Measurements from ENCODE around the gene INPP5F. TPM values are rescaled to one million over a fixed set of nuclear protein-coding genes. Genes with fewer than 3 reads are reported as not detected.
"Not testable (repeated sequence)": the region's sequence is repeated elsewhere in the genome, so short reads cannot be mapped to it uniquely, and the experiment has no call there.

Gene INPP5F
- total RNA-seq, 1 donor from 2014 or later: 10.6 TPM

DNA sequence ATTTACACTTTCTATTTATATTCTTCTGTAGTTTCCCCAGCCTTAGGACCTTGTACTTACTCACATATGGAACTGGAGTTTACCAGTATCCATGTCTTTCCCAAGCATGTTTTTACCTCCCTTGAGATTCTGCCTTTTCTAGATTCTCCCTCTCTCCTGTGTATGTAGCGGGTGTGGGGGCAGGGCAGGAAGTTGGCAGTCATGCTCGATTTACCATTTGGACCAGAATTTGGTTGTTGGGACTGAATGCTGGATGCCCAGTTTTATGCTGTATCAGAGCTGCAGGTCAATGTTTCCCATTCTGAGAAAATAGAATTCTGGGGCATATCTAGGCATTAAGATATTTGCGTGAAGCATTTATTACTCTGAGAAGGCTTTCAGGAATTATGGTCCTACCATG, 14.2 kb downstream of the INPP5F start:
- intact Hi-C loops (cut with micrococcal nuclease): no loop called here

DNA sequence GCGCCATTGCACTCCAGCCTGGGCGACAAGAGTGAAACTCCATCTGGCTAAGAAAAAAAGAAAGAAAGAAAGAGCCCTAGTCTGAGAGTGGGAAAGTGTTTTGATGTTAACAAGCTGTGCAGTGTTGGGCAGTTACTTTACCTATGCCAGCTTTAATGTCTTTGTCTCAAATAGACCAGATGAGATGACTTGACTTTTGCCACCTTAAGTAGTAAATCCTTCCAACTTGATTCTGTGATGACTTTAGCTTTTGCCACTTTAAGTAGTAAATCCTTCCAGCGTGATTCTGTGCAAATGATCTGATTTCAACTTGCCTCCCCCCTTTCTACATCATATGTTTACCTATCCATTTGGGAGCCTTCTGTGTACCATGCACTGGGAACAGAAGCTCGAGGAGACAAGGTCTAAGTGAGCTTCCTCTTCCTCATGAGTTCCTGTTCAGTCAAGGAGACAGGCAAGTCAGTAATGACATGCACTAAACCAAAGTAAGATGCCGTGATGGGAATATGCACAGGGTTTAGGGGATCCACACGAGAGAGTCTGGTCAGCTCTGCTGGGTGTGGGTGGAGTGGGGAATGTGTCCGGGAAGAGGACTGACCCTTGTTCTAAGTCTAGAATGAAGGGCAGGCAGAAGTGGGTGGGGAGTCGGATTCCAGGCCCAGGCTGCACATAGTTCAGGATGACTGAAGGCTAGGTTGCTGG, 17.2 kb downstream of the INPP5F start:
- intact Hi-C loops (cut with micrococcal nuclease): no loop called here

DNA sequence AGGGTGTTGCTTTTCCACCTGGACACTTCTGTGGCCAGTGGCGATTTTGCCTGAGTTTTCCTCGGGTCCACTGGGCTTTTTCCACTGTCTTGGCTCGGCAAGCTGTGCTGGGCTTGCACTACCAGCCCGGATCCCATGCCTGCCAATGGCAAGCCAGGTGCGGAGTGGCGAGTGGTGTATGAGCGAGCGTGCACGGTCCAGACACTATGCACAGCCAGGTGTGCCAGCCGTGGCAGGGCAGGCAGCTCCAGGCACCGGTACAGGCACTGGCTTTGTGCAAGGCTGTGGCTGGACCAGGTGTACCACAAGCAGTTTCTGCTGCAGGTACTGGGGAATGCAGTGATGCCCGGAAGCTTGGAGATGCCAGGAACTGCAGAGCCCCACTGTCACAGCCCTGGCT, 22.1 kb downstream of the INPP5F start:
- intact Hi-C loops (cut with micrococcal nuclease): no loop called here

DNA sequence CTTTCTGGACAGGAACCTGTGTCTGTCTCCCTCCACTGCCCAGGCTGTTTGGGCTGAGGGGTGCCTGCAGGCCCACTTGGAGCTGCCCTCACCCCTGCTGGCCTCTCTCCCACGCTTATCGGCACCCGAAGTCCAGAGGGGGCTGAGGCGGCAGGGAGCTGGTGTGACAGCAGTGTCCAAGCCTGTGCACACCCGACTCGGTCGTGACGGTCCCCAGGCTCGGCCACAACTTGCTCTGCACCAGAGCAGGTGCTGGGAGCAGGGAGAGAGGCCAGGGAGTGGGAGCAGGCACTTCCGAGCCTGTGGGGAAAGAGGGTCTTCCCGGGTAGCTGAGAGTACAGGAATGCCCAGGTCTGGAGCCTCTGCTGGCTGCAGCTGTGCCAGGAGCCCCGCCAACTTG, 23.0 kb downstream of the INPP5F start:
- intact Hi-C loops (cut with micrococcal nuclease): no loop called here

DNA sequence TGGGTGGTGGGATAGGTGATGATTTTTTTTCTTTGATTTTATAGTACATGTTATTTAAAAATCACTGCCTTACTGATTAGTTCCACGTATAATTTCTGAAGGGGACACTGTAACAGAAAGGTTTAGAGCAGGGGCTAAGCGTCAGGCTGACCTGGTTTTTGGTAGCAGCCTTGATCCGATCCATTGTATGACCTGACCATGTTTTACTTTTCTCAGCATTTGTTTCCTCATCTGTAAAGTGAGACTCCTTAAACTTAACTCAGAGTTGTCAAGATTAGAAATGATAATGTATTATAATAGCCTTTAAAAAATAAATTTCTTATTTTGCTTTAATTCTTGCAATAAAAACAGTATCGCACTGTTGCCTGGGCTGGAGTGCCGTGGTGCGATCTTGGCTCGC, 23.6 kb downstream of the INPP5F start:
- intact Hi-C loops (cut with micrococcal nuclease): no loop called here

DNA sequence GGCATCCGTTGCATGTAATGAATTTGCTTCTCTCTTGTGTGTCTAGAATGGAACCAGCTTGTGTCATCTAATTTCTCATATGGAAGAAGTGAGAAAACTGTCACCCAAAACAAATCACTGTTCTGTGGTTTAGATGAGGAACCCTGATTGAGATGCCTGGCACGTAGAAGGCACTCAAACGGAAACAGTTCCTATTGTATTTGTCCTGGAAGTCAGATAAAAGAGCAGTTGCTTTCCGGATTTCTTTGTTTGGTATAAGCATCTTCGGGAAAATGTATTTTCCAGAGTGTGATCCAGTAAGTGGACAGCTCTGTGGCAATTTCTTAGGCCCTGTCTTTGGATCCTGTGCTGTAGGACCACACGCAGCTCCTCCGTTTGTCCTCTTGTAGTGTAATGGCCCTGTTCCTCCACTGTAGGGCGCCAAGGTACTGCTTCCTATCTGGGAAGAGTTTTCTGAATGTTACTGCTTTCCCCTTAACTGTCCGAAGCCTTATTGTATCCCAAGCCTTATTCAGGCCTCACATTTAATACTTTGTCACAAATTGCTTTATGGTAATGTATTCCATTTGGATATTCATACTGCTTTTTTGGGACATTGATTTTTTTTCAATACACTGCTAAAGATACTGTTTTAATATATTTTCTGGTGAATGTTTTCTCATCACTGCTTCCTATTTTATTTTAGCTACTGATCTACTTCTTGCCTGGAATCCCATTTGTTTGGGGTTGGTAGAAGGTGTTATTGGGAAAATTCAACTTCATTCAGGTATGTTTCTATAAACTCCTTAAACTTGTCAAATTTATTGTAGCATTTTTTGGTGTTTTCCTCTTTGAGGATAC, 24.8 kb downstream of the INPP5F start:
- intact Hi-C loops (cut with micrococcal nuclease): loop anchor here (1.0 kb wide), 1 partner anchor 109 kb away; no protein-coding TSS in a partner anchor

DNA sequence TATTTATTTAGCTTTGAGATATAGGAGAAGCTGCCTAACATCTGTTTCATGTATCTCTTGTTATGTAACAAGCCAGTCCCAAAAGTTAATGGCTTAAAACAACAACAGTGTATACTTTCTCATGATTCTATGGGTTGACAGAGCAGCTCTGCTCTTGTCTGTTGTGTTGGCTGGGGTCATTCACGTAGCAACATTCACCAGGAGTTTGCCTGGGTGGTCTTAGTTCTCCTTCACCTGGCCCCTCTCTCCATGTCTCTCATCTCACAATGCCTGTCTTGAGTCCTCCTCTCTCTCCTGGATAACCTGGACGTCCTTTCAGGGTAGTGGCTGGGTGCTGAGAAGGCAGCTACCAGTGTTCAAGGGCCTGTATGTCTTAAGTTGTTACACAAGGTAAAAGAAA, 27.5 kb downstream of the INPP5F start:
- intact Hi-C loops (cut with micrococcal nuclease): no loop called here

DNA sequence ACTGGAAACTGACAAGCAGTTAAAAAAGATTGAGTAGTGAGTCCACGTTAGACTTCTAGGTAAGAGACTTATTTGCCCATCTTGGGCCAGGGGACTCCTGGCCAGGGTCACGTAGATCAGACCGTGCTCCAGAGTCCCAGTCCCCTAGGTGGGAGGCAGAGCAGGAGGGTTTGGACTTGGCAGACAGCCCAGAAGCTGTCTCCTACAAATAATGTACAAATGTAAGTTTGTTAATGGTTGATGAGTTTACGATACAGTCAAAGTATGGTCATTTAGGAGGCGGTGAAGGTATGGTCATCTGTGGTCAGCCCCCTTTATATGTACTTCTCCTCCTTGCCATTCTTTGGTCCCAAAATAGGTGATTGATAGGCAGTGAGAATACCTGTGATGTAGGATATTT, 28.2 kb downstream of the INPP5F start:
- intact Hi-C loops (cut with micrococcal nuclease): no loop called here

DNA sequence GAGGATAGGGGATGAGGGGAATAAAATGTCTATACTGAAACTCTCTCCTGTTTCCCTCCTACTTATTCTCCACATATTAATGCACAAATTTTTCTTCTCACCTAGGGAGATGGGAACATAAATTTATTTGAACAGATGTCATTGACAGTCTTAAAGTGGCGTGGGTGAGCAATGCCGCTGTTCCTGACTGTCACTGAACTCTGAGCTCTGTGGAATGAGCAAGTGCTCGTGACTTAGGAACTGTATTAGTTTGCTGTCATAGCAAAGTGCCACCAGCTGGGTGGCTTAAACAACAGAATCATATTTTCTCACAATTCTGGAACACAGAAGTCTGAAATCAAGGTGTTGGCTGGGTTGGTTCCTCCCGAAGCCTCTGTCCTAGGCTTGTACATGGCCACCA, 29.1 kb downstream of the INPP5F start:
- intact Hi-C loops (cut with micrococcal nuclease): no loop called here

DNA sequence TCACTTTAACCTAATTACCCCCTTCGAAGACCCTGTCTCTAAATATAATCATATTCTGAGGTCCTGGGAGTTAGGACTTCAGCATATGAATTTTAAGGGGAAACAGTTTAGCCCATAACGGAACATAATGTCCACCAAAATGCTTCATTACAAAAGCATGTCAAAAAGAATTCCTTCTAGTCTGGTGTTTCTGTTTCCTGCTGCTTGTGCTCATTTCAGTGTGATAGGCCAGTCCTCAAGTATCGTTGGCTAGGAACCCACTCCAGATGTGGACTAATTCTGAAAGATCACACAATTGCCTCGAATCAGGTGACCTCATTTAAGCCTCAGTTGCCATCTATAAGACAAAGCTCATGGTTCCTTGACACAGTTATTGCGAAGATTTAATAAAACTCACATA, 29.6 kb downstream of the INPP5F start:
- intact Hi-C loops (cut with micrococcal nuclease): no loop called here

DNA sequence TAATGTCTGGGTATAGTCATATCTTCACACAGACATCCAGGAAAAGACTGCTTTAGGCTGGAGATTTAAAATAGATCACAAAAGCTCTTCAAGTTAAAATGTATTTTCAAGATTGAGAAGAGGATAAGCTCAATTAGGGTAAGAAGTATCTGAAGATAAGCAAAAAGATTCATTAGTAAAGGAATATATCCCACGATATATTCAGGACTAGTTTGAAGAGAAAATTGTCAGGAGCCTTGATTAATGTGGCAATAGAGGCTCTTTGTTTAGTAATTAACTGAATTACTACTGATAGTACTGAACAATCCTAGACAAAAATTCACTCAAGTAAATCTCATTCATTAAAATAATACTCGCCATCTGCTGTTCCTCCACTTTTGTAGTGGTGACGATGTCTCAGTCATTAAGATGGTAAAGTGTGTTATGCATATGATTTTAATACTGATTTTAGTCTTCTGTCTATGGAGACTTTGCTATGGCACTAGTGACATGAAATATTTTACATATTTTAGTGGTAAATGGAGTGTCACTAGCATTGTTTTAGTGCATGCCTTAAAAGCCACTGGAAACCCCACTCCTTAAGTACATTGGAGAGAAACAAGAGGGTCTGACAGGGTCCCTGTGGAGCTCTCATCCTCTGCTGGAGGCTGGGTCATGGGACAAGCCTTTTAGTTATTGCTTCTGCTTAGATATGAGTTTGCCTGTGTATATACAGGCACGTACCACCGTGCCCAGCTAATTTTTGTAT, 32.8 kb downstream of the INPP5F start:
- intact Hi-C loops (cut with micrococcal nuclease): no loop called here

DNA sequence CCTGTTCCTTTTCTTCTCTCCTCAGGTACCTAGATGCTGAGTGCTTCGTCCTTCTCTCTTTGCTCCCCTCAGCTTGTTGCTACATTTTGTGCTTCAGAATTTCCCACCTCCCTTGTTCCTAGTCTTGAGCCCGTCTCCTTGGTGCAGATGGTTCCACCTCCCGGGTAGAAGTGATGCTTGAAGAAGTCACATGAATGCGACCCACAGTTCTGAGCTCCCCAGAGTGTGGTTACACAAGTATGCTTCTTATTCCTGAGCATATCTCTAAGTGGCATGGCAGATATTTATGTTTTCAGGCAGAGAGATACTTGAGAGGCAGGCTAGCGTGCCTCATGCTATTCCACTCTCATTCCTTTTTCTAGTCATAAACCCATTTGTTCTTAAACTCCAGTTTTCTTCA, 34.0 kb downstream of the INPP5F start:
- intact Hi-C loops (cut with micrococcal nuclease): no loop called here

DNA sequence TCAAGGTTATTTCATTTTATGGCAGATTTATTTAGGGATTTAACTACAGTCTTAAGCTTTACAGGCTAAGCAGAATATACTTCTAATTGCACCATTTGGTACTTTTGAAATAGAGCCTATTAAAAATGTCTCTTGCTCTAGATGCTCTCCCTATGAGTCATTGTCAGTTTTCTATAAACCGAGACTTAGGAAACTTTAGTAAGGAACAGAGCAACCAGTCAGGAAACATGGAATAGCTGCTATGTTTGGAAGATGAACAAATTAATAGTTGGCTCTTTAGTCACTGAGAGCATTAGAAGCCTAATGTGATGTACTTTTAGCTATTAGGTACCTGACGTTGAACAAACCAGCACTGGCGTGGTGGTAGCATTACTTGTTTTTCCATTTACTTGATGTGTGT, 35.3 kb downstream of the INPP5F start:
- intact Hi-C loops (cut with micrococcal nuclease): no loop called here

DNA sequence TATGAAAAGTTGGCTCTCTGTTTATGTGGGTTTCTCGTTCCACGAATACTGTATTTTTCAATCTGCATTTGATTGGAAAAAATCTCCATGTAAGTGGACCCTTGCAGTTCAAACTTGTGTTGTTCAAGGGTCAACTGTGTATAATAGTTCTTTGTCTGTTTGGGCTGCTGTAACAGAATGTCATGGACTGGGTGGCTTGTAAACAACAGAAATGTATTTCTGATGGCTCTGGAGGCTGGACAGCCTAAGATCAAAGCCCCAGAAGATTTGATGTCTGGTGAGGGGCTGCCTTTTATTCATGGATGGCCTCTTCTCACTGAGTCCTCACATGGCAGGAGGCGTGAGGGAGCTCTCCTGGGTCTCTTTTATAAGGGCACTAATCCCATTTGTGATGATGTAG, 36.2 kb downstream of the INPP5F start:
- intact Hi-C loops (cut with micrococcal nuclease): no loop called here

DNA sequence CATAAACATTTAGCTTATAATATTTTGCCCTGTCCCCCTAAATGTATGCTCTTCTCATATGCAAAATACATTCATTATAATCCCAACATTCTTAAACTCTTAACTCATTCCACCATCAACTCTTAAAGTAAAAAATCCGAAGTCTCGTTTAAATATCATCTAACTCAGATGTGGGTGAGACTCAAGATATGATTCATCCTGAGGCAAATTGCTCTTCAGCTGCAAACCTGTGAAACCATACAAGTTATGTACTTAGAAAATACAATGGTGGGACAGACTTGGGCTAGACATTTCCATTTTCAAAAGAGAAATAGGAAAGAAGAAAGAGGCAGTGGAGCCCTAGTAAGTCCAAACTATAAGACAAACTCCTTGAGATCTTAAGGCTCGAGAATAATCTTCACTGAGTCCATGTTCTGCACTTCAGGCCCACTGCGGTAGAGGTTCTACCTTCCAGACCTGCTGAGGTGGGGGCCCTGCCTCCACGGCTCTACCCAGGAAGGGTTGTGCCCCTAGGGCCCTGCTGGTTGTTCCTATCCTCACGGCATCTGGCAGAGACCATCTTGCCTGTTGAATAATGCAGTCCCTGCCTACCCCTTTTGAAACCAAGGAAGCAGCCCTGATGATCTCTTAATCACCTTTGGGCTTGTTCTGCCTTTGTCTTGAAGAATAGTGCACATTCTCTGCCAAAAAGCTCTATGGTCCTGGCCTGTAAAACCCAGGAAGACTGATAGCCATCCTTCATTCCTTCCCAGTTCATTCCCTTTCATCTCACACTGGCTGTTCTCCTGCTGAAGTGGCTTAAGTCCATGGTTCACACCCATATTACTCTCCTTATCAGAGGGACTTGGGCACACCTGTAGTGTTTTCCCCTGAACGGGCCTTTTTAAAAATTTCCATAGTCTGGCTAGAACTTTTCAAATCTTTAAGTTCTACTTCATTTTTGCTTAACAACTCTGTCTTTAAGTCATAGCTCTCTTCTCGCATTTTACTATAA, 37.3 kb downstream of the INPP5F start:
- intact Hi-C loops (cut with micrococcal nuclease): no loop called here

DNA sequence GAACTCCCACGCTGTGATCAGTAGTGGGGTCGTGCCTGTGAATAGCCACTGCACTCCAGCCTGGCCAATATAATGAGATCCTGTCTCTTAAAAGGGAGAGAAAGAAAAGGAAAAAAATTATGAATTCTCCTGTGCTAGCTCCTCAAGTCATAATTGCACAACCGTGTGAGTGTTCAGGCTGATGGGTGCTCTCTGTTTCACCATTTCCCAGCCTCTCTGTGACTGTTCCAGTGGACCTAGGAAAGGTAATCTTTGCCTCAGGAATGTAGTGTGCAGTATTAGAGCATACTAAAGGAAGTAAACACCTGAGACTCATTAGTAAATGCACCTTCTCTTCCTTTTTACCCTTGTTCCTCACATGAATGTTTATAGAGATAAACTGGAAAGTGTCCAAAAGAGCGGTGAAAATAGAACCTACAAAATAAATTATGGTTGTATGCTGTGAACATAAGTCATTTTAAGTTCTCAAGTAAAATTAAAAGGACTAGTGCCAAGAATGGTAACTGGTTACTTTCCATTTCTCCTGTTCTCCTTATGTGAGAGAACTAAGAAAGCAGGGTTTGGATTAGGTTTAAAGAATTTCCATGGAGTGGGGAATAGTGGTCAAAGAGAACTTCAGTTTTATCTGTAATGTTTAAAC, 42.7 kb downstream of the INPP5F start:
- intact Hi-C loops (cut with micrococcal nuclease): no loop called here

DNA sequence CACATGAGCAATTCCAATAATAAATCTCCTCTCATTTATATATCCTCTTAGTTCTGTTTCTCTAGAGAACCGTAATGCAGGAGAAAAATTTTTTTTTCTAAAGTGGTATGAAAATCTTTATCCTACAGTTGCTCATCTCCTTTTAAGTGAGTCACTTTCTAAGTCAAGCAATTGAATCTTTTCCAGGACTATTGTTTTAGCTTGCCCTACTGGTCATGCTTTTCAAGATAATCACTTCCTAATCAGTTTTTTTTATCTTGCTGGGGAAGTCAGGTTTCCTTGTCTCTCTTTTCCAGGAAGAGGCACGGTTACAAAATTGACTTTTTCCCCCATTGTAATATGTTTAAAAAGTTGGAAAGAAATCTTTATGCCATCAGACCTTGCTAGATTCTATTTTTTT, 44.0 kb downstream of the INPP5F start:
- intact Hi-C loops (cut with micrococcal nuclease): no loop called here

DNA sequence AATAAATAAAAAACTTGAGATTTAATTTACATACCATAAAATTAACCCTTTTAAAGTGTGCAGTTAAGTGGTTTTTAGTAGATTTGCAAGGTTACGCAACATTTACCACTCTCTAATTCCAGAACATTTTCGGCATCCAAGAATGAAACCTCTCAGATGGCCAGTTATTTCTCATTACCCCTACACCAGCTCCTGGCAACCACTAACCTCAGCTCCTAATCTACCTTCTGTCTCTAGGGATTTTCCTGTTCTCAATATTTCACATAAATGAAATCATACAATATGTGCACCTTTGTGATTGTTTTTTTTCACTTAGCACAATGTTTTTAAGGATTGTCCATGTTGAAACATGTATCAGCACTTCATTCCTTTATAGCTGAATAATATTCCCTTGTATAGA, 45.1 kb downstream of the INPP5F start:
- intact Hi-C loops (cut with micrococcal nuclease): no loop called here

DNA sequence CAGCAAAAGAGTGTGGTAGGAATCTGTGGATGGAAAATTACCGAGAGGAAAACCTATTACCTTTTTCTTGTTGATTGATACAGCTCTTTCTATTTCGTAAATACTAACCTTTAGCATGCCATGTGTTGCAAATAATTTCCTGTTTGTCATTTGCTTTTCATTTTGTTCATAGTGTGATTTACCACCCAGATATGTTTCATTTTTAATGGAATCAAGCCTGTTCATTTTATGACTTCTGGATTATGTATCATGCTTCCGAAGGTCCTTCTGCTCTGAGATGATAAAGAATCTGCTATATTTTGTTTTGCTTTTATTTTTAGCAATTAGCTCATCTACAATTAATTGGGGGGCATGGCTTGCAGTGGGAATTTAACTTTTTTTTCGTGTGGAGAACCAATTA, 46.5 kb downstream of the INPP5F start:
- intact Hi-C loops (cut with micrococcal nuclease): no loop called here

DNA sequence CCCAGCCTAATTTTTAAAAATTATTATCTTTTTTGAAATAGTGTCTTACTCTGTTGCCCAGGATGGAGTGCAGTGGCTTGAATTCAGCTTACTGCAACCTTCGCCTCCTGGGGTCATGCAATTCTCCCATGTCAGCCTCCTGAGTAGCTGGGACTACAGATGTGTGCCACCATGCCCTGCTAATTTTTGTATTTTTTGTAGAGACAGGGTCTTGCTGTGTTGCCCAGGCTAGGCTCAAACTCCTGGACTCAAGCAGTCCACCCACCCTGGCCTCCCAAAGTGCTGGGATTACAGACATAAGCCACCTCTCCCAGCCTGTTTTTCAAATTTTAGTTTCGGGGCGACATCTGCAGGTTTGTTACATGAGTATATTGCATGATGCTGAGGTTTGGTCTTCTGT, 47.2 kb downstream of the INPP5F start:
- intact Hi-C loops (cut with micrococcal nuclease): not testable (repeated sequence)

Data from T-helper 2 cell treated with Interferon-gamma antibody and Interleukin-4, amounts not matched to agents 100 ng/mL and 5 ng/mL, for 36 hours (primary cell).